RWPE1 (cell line): Measurements from ENCODE around the gene PAX9.
"Not testable (repeated sequence)": the region's sequence is repeated elsewhere in the genome, so short reads cannot be mapped to it uniquely, and the experiment has no call there.

ENCODE experiments used
- CTCF ChIA-PET: fragments of 350-600 bp; sonication (Branson Sonifier 250); formaldehyde crosslinking; extraction: SDS; loops from one replicate; lab custom pipeline; 2021; lab: Yijun Ruan, JAX
- POLR2A ChIA-PET: fragments of 400-600 bp; formaldehyde crosslinking; extraction: SDS; loops from one replicate; lab custom pipeline; 2020; ENCODE audit warnings: antibody characterized with exemption; ENCODE audit not compliant: low non-redundant PET; lab: Yijun Ruan, JAX
- DNase-seq: peaks from one replicate; pipeline ENCODE4 v3.0.0; 2012; ENCODE audit warnings: low spot score
- H3K27ac ChIP-seq: fragments of 450-650 bp; 2 replicates; pipeline ENCODE4 v1.5.1; 2017
- TF ChIP-seq, protein P1 (sequence below): fragments of 450-650 bp; conservative IDR thresholded peaks from 2 replicates; pipeline ENCODE4 v1.5.1; 2017; ENCODE audit warnings: low read depth, mild to moderate bottlenecking

The PAX9 gene

GRCh38 chr14:36682338-36682737, 20.7 kb downstream of the PAX9 start:
- TF ChIP-seq, protein P1, sequence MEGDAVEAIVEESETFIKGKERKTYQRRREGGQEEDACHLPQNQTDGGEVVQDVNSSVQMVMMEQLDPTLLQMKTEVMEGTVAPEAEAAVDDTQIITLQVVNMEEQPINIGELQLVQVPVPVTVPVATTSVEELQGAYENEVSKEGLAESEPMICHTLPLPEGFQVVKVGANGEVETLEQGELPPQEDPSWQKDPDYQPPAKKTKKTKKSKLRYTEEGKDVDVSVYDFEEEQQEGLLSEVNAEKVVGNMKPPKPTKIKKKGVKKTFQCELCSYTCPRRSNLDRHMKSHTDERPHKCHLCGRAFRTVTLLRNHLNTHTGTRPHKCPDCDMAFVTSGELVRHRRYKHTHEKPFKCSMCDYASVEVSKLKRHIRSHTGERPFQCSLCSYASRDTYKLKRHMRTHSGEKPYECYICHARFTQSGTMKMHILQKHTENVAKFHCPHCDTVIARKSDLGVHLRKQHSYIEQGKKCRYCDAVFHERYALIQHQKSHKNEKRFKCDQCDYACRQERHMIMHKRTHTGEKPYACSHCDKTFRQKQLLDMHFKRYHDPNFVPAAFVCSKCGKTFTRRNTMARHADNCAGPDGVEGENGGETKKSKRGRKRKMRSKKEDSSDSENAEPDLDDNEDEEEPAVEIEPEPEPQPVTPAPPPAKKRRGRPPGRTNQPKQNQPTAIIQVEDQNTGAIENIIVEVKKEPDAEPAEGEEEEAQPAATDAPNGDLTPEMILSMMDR: no peak
- POLR2A ChIA-PET: no interaction called here
- H3K27ac ChIP-seq: no peak overlapping the region
- DNase-seq: no peak
- CTCF ChIA-PET: no interaction called here

DNA sequence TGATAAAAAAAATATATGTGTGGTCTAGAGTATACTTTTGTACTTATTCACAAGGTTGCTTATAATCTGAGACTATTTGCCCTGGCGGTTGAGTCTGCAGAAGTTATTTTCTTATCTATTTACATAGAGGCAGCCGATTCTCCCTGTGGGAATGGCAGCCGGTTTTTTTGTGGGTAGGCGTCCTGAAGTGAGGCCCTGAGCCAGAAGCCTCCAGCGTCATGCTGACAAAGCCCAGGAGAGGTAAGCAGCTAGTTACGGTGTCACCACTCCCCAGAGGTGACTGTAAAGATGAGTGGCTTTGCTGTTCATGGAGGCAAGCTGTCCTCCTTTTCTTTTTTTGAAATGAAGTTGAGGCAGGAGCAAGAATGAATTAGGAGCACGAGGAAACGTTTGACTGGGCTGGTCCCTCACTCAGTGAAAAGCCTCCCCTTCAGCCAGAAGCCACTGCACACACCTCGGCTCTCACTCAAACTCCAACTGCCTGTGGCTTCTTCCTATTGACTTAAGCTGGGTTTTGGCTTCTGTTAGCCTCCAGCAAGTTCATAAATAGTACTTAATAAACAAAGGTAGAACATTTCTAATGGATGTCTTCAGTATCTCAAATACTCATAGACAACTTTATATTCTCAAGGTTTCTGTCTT, 21.5 kb downstream of the PAX9 start:
- no peak for DNase-seq
- CTCF ChIA-PET: no interaction called here
- POLR2A ChIA-PET: no interaction called here
- TF ChIP-seq, protein P1: no peak
- H3K27ac ChIP-seq: no peak overlapping the region

- ChIA-PET POLR2A (no interaction called here), CTCF (no interaction called here)
- H3K27ac ChIP-seq: no peak overlapping the region
- no peak for DNase-seq
- TF ChIP-seq, protein P1: no peak
These were observed 23.3 kb downstream of the PAX9 start for GRCh38 chr14:36684946-36685345.

GRCh38 chr14:36690311-36691040, 28.8 kb downstream of the PAX9 start:
- CTCF ChIA-PET: interaction anchor here (0.6 to 0.8 kb wide), 3 partner anchors 42 to 96 kb away, joined by 3 to 4 read pairs (median 3); no protein-coding TSS in a partner anchor
- peak; percentile 33 for DNase-seq
- POLR2A ChIA-PET: no interaction called here
- H3K27ac ChIP-seq: no peak overlapping the region
- TF ChIP-seq, protein P1: no peak

- DNase-seq, H3K27ac ChIP-seq, CTCF ChIA-PET: not testable (repeated sequence)
- POLR2A ChIA-PET: interaction anchor here (0.6 kb wide), 1 partner anchor 23 kb away, joined by 3 read pairs; no protein-coding TSS in a partner anchor
These were observed 37.8 kb downstream of the PAX9 start for GRCh38 chr14:36699420-36699819.

DNA sequence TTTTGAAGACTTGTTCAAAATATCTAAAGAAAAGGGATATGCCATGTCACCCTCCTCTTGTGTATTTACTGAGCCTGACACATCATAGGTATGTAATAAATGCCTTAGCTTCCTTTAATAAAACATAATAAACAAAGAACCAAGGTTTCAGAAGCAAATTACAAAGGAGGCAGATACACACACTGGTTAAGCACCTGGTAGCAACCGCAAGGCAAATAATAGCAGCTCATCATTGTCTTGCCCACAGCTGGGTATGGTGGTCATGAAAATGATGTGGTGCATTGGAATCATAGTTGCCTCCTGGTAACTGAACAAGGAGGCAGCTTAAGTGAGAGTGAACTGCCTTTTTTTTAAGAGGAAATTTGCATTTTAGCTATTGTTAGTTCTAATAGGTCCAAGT, 39.0 kb downstream of the PAX9 start:
- CTCF ChIA-PET: no interaction called here
- H3K27ac ChIP-seq: no peak overlapping the region
- TF ChIP-seq, protein P1: no peak
- POLR2A ChIA-PET: no interaction called here
- DNase-seq: no peak

DNA sequence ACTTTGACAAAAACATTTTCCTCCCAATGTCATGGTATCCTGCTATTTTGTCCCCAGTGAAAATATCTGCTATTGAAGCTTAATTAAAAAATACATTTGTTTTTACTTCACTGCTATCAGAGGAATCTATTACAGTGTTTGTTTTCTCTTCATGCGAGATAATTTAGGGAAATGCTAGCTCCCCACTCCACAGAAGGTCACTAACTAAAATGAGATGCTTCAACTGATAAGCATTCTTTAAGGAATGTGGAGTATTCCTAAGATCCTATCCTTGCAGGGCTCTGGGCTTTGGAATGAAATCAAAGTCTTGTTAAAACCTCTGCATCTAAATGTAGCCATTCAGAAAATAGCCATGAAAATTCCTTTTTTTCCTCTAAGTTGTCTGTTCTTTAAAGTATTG, 39.5 kb downstream of the PAX9 start:
- CTCF ChIA-PET: no interaction called here
- TF ChIP-seq, protein P1: no peak
- POLR2A ChIA-PET: no interaction called here
- no peak overlapping the region for H3K27ac ChIP-seq
- no peak for DNase-seq
